Vagina (tissue), 2 donors: ENCODE measurements around the gene NTRK3. TPM values are rescaled to one million over a fixed set of nuclear protein-coding genes. Genes with fewer than 3 reads are reported as not detected.

Source experiments
- DNase-seq, 2 donors: peaks; one replicate each; pipeline ENCODE4 v3.0.0-alpha.2; 2017; ENCODE audit errors: extremely low spot score in 2 of 2
- H3K27ac ChIP-seq: fragments of 200-600 bp; sonication (generic); one replicate; pipeline ENCODE4 v1.5.1; 2019
- H3K27me3 ChIP-seq: fragments of 200-600 bp; sonication (generic); one replicate; pipeline ENCODE4 v1.5.1; 2019
- H3K36me3 ChIP-seq, 2 donors: fragments of 200-600 bp; sonication (generic); one replicate each; pipeline ENCODE4 v1.5.1; 2017 to 2019
- H3K4me1 ChIP-seq: fragments of 200-600 bp; sonication (generic); one replicate; pipeline ENCODE4 v1.5.1; 2019
- H3K4me3 ChIP-seq, 2 donors: fragments of 200-600 bp; sonication (generic); 1 replicate in 1 of 2; 2 replicates in 1 of 2; pipeline ENCODE4 v1.5.1; 2016 to 2019
- H3K9me3 ChIP-seq: fragments of 200-600 bp; sonication (generic); one replicate; pipeline ENCODE4 v1.5.1; 2019
- POLR2A ChIP-seq, 2 donors: fragments of 450-650 bp; IDR thresholded peaks; one replicate each; pipeline ENCODE4 v1.6.1; 2017; ENCODE audit warnings: antibody characterized with exemption in 2 of 2, mild to moderate bottlenecking in 2 of 2, moderate library complexity in 2 of 2
- POLR2AphosphoS5 ChIP-seq, 2 donors: sonication (generic); formaldehyde crosslinking; IDR thresholded peaks; one replicate each; pipeline ENCODE4 v1.9.0; 2017; ENCODE audit warnings: antibody characterized with exemption in 2 of 2, mild to moderate bottlenecking in 2 of 2, low read depth in 1 of 2; ENCODE audit not compliant: insufficient read depth in 1 of 2
- intact Hi-C: fragments of 100-400 bp; cut with DNase I; formaldehyde crosslinking; loops from one replicate; pipeline ENCODE4 v1.15.1; 2023
- total RNA-seq: library from RNA; depleted of rRNA; stranded (reverse); fragments of >200 nt; gene quantifications from one replicate; pipeline ENCODE4 v1.2.3, GENCODE V29; 2016
- TF ChIP-seq, protein P1 (sequence below), 3 experiments: fragments of 450-650 bp in 2 of 3; fragments of 200-600 bp in 1 of 3; sonication (generic) in 1 of 3; IDR thresholded peaks; one replicate each; pipeline ENCODE4 v1.5.1; 2017 to 2019; ENCODE audit warnings: antibody characterized with exemption in 3 of 3, mild to moderate bottlenecking in 2 of 3, moderate library complexity in 2 of 3

NTRK3 gene
- total RNA-seq, 1 donor from 2014 or later: 4.9 TPM

DNA sequence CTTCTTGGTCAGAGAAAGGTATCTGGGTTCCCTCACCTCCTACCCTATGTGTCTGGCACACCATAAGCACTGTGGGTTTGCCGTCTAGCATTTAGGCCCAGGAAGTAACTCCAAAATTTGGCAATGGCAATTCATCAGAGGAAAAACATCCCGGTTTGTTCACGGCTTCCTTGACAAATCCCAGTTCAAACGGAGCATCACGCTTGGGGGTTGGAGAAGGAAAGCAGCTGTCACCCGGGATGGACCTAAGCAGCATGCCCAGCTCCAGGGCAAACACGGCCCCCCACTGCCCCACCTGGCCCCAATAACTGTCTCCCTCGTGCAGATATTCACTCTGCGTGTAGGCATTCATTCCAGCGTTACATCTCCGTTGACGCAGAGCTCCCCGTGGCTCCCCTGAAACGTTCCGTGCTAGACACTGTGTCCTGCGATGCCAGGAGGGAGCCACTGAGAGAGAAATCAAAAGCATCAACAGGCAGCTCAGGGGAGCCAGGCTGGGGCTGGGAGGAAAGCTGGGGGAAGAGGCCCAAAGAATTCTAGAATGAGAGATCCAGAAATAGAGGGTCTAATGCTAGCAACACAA lies 41.4 kb downstream of the NTRK3 start:
- TF ChIP-seq POLR2AphosphoS5 (IDR thresholded peaks at IDR 0.05; ENCODE audit: insufficient read depth in 1 of 2, low read depth in 1 of 2) (no peak), POLR2A (IDR thresholded peaks at IDR 0.05) (no peak)
- TF ChIP-seq, protein P1, sequence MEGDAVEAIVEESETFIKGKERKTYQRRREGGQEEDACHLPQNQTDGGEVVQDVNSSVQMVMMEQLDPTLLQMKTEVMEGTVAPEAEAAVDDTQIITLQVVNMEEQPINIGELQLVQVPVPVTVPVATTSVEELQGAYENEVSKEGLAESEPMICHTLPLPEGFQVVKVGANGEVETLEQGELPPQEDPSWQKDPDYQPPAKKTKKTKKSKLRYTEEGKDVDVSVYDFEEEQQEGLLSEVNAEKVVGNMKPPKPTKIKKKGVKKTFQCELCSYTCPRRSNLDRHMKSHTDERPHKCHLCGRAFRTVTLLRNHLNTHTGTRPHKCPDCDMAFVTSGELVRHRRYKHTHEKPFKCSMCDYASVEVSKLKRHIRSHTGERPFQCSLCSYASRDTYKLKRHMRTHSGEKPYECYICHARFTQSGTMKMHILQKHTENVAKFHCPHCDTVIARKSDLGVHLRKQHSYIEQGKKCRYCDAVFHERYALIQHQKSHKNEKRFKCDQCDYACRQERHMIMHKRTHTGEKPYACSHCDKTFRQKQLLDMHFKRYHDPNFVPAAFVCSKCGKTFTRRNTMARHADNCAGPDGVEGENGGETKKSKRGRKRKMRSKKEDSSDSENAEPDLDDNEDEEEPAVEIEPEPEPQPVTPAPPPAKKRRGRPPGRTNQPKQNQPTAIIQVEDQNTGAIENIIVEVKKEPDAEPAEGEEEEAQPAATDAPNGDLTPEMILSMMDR (IDR thresholded peaks at IDR 0.05): no peak
- no peaks in the 10 kb centered on the region for H3K9me3 ChIP-seq
- H3K4me3 ChIP-seq: no peak overlapping the region
- intact Hi-C loops: no loop called here
- no peak for DNase-seq
- no peaks in the 10 kb centered on the region for H3K36me3 ChIP-seq
- H3K27me3 ChIP-seq: no peaks in the 10 kb centered on the region
- no peaks in the 10 kb centered on the region for H3K4me1 ChIP-seq
- no peak overlapping the region for H3K27ac ChIP-seq

DNA sequence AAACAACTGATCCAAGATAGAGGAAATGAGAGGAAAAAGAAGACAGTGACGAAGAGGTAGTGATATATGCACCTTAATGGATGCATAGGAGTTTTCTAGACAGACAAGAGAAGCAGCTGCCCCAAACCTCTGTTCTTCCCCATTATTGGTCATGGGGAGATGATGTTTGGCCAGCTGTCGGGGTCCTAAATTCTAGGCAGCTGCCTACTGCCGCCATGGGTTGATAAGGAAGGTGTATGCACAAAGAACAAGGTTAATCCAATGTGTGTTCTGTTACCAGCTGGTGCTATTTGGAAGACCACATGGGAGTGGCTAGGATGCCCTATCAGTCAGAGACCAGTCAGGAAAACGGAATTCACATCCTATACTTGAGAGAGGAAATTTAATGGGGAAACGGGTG lies 47.4 kb downstream of the NTRK3 start:
- no peaks in the 10 kb centered on the region for H3K9me3 ChIP-seq
- intact Hi-C loops: no loop called here
- no peaks in the 10 kb centered on the region for H3K27me3 ChIP-seq
- DNase-seq: no peak
- TF ChIP-seq POLR2A (IDR thresholded peaks at IDR 0.05) (no peak), POLR2AphosphoS5 (IDR thresholded peaks at IDR 0.05; ENCODE audit: insufficient read depth in 1 of 2, low read depth in 1 of 2) (no peak)
- TF ChIP-seq, protein P1 (IDR thresholded peaks at IDR 0.05): no peak
- H3K36me3 ChIP-seq: no peaks in the 10 kb centered on the region
- no peaks in the 10 kb centered on the region for H3K4me1 ChIP-seq
- no peak overlapping the region for H3K4me3 ChIP-seq
- H3K27ac ChIP-seq: no peak overlapping the region

DNA sequence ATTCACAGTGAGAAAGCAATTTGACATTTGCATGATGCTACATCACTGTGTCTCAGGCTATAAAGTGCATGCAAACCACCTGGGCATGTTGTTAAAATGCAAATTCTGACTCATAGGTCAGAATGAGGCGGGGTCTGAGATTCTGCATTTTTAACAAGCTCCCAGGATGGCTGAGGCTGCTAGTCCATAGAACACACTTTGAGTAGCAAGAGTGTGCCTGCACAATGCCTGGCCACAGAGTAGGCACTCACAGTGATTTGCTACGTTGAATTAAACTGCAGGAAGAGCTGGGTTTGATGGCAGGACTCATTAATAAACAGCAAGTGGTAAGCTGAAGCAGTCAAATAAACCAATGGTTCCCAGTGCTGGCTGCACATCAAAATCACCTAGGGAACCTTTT lies 48.1 kb downstream of the NTRK3 start:
- Histone ChIP-seq H3K9me3 (no peaks in the 10 kb centered on the region), H3K27me3 (no peaks in the 10 kb centered on the region), H3K4me3 (no peak overlapping the region), H3K27ac (no peak overlapping the region), H3K4me1 (no peaks in the 10 kb centered on the region), H3K36me3 (no peaks in the 10 kb centered on the region)
- TF ChIP-seq POLR2AphosphoS5 (IDR thresholded peaks at IDR 0.05; ENCODE audit: insufficient read depth in 1 of 2, low read depth in 1 of 2): no peak
- TF ChIP-seq, protein P1 (IDR thresholded peaks at IDR 0.05): no peak
- TF ChIP-seq POLR2A (IDR thresholded peaks at IDR 0.05): no peak
- no peak for DNase-seq
- intact Hi-C loops: no loop called here

DNA sequence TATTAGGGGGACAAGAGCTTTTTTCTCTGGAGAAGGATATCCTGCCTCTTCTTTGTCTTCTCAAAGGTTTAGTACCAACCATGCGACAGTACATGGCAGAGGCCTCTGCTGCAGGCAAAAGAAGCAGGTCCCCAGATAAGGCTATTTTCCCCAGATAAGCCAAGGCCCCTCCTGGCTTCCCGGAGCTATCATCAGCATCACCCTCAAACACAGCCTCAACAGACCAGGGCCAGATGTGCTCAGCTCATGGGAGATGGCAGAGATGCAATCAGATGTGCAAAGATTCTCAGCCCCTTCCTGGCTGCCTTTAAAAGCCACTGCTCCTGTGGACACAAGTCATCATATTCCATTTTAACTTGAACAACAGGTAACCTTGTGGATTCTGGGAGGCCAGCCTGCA lies 49.0 kb downstream of the NTRK3 start:
- Histone ChIP-seq H3K36me3 (no peaks in the 10 kb centered on the region), H3K27ac (no peak overlapping the region), H3K9me3 (no peaks in the 10 kb centered on the region), H3K4me3 (no peak overlapping the region), H3K4me1 (no peaks in the 10 kb centered on the region), H3K27me3 (no peaks in the 10 kb centered on the region)
- no peak for TF ChIP-seq POLR2A (IDR thresholded peaks at IDR 0.05)
- TF ChIP-seq, protein P1 (IDR thresholded peaks at IDR 0.05): no peak
- no peak for TF ChIP-seq POLR2AphosphoS5 (IDR thresholded peaks at IDR 0.05; ENCODE audit: insufficient read depth in 1 of 2, low read depth in 1 of 2)
- DNase-seq: no peak
- intact Hi-C loops: no loop called here

DNA sequence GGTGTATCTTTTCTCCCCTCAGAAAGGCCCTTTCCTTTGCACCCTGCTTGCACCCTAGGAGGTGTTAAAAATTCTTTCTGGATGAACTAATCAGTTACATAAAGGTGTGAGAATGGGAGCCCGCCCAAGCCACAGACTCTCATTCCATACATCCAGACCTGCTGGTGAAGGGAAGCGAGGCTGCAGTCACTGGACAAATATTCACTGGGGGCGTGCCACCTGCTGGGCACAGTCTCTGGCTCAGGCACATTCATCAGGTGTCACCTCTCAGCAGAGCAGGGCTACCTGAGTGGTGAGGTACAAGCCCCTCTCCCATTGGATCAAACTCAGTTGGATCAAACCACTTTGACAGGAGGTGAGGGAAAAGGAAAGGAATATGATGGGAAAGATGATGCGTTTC lies 52.0 kb downstream of the NTRK3 start:
- H3K27ac ChIP-seq: no peak overlapping the region
- no peak for DNase-seq
- no peaks in the 10 kb centered on the region for H3K27me3 ChIP-seq
- H3K9me3 ChIP-seq: no peaks in the 10 kb centered on the region
- no peaks in the 10 kb centered on the region for H3K4me1 ChIP-seq
- no peak overlapping the region for H3K4me3 ChIP-seq
- intact Hi-C loops: no loop called here
- H3K36me3 ChIP-seq: no peaks in the 10 kb centered on the region
- TF ChIP-seq, protein P1 (IDR thresholded peaks at IDR 0.05): no peak
- TF ChIP-seq POLR2AphosphoS5 (IDR thresholded peaks at IDR 0.05; ENCODE audit: insufficient read depth in 1 of 2, low read depth in 1 of 2): no peak
- no peak for TF ChIP-seq POLR2A (IDR thresholded peaks at IDR 0.05)
